Nucleus accumbens (tissue), 56 donors: ENCODE data around the gene SLC38A6.

Experiments
- DNase-seq, 56 donors: peaks; one replicate each; lab custom pipeline; 2025; lab: John Stamatoyannopoulos, UW

The SLC38A6 gene

DNA sequence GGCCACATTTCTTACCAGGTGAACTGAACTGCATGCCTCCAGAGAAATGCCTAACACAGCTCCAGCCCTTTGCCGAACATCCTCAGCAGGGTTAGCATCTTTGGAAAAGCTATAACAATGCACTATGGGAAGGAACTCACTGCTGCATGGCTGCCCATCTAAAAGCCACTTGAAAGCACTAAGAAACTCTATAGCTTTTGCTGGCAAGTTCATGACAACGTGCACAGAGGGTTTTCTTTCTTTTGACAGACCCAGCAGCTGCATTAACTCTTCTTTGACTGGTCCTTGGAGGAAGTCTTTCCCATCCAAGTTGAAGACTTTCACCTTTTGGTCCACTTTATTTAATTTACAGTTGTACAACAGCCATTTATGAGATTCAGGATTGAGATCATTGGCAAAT lies 5.5 kb upstream of the SLC38A6 start:
- DNase-seq: no peak

DNA sequence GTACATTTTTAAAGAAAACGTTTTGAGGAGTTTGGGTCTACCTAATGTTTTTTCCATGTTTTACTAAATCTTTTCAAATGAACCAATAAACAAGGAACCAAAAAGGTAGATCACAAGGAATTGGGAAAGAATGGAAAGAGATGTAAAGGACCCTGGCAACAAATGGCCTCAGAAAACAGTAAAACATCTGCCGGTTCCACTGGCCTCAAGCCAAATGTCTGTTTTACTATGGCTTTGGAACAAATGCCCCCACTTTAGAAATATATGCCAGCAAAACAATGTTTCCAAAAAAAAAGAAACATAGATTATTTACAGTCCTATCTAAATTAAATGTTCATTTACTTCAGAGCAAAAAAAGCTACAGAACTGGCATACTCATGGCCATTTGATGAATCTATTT lies 3.2 kb upstream of the SLC38A6 start:
- DNase-seq: no peak

DNA sequence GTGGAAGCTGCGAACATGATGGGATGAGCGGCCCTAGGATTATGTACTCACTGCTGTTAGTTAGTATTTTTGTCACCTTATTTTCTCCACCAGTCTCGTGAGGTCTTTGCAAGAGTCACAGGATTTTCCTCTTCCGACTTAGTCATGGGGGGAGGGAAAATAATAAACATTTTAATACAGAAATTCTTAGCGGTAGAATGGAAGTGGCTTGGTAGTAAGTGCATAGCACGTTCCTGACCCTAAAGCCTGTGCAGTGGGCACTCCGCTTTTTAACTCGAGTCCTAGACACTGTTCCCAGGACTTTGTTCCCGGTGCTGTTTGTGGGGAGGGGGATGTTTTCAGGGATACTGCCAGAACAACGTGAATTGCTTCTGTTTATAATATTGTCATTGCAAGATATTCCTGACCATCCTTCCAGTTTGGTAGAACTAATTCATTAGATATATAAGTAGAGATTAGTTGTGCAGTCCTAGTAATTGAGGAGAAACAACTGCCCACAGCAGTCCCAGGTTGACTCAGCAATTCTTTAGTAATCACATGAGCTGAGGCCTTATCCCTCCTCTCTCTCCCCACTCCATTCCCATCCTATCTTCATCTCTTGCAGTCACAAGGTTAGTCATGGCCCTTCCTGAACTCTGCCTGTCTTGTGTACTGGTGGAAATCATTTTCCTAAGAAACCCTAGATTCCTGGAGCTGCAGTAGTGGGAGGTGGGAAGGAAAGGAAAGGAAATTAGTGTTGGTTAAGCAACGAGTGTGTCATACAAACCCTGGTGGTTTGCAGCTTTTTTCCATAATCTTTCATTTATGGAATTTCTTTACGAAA lies 799 bp downstream of the SLC38A6 start:
- DNase-seq: peak in 3 of 56 donors; percentile 2 to 34 (median 27)

DNA sequence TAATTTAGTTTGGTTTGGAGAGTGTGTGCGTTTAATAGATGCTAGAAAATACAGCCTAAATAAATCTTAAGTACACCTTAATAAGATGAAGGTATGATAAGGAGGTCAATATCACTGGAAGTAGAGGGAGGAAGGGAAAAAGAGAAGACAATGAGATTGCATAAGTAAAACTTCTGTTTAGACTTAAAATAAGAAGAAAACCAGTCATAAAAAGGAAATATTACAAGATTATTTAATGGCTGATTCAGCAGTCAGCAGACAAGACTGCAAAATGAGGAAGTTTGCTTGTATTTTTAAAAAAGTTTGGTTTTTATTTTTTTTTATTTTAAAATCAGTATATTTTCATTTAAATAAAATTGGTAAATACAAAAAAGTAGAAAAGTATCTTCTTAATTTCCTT lies 3.2 kb downstream of the SLC38A6 start:
- no peak for DNase-seq

DNA sequence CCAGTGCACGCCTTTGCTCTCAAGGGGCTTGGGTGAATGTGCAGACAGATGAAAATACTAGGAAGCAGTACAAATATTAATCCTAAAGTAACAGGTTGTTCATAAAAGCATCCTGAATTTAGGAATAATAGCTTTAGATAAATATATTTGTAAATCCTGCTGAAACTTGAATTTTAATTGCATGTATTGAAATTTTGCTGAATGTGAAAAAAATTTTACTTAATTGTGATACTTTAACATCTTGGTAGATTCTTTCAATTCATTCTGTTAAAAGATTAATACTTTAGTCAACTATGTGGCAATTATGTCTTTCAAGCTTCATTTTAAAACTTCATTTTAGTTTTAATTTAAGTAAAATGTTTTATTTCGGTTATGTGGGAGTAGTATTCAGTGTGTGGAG lies 5.5 kb downstream of the SLC38A6 start:
- DNase-seq: no peak

DNA sequence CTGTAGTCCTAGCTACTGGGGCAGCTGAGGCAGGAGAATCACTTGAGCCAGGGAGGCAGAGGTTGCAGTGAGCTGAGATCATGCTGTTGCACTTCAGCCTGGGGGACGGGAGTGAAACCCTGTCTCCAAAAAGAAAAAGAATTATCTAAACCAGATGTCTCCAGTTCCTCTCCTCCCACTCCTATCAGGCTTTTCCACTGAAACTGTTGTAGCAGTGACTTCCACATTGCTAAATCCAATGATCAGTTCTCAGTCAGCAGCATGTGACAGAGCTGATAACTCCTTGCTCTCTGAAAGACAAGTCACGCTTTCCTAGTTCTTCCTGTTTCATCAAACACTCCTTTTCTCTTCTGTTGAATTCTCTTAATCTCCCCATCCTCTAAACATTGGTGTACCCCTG lies 8.6 kb downstream of the SLC38A6 start:
- no peak for DNase-seq

DNA sequence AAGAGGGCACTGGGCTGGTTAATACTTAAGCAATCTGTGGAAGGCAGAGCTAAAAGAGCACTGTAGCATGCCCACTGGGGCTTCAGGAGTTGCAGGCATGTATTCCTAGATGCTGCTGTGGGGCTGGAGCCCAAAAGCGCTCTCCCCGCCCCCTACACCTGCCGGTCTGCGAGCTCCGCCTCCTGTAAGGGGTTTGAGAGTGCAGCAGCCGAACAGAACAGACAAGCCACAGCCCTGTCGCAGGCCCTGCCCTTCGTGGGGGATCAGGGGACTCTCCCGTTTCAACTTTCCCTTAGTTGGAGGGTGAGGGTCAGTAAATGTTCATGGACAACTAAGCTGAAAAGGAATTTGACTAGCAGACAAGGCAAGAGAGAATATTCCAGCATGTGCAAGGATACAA lies 17.6 kb downstream of the SLC38A6 start:
- no peak for DNase-seq

DNA sequence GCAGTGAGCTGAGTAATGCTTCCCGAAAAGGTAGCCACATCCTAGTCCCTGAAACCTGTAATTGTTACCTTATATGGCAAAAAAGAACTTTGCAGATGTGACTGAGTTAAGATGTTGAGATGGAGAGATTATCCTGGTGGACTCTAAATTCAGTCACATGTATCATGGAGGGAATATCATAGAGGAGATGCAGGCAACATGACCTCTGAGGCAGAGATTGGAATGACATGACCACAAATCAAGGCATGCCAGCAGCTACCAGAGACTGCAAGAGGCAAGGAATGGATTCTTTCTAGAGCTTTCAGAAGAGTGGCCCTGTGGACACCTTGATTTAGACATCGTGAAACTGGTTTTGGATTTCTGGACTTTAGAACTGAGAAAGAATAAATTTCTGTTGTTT lies 18.5 kb downstream of the SLC38A6 start:
- no peak for DNase-seq

DNA sequence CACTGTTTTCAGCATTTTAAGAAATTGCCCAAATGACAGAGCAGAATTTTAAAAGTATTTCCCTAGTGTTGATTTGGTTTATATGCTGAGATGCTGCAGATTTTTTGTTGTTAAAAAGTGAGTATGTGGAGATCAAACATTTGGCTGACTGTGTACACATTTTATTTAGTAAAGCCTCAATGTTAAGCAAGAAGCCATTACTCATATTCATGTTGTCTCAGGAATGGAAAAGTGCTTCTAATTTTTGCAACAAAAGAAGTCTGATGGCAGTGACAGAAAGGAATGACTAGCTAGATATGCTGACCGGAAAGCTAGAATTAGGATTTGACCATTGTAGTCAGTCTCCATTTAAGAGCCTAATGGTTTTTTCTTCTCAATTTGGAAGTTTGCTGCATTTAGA lies 22.5 kb downstream of the SLC38A6 start:
- no peak for DNase-seq

DNA sequence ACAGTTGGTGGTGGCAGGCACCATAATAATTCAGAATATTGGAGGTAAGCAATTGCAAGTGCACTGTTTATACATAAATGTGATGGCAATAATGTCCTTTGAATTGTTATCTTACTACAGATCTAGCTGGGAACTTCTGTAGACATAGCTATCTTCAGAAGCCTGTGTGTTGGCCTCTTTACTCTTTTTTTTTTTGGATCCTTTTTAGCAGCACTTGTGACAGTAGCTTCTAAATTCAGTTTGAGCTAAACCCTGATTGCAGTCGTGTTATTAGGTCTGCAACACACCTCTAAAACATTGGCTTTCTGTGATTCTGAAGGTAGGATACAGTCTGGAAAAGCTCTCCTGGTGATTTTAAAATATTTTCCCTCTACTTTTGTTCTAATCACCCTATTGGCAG lies 38.5 kb downstream of the SLC38A6 start:
- DNase-seq: no peak

DNA sequence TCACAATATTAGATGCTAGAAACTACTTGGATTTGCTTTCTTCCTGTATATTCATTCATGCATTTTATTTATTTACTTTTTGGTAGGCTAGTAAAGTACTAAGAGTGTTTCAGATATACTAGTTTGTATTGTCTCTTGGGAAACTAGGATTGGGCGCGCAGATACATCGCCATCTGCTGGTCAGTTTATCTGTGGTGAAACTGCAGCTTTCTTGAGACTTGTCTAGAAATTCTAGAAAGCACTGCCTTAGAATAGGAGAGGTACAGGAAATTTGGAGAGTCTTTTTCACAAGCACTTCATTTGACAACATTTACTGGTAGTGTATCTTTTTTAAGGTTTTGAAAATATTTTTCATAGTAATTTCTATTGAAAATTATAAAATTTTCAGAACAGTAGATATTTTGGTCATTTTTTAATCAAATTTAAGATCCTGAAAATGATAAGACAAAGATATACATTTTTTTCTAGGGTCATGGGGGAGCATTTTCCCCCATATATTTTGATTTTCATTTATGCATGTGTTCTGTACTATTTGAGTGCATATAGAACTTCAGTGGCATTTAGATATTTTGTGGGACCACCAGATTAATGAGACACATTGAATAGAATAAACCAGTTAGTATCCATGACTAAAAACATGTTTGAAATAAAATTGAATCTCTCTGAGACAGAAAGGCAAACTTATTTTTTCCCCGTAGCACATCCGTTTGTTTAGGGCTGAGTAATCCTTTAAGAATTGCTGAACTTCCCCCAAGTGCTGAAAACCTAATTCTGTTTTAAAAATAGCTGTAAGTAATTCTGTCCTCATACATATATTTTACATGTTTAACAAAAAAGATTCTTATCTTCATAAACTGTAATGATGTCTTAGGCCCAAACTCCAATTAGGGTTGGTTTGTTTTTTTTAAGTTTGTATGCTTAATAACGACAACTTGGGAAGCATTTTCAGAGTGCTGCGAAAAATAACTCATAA lies 44.5 kb downstream of the SLC38A6 start:
- peak in 34 of 56 donors; percentile 0 to 63 (median 14) for DNase-seq

DNA sequence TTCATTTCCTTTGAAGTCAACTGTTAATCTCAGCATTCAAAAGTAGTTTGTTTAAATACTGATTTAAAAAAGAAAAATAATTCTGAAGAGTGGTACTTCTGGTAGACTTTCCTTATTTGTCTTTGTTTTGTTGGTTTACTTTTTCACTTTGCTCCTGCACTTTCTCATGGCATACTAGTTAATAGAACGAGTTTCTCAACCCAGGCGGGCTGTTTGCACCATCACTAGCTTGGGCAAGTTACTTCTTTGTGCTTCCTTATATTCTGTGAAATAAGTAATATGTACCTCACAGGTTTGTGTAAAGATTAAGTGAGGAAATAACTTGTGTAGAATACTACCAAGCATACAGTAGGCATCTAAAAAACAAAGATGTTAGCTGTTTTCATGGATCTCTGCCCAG lies 45.5 kb downstream of the SLC38A6 start:
- DNase-seq: no peak

DNA sequence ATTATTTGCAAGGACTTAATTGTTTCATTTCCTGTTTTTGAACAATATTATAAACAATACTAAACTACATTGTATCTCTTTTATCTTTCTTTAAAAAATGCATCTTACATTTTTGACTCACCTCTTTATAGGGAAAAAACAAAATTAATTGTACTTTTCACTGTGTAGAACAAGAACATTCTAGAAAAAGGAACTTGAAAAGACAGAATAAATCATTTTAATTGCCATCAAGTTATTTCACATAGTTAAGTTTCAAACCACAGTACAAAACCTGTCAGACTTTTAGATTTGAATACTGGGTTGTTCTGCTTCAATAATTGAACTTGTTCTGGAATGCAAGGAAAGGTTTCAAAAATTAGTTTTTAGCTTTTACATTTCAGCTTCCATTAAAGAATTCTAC lies 50.0 kb downstream of the SLC38A6 start:
- DNase-seq: no peak

DNA sequence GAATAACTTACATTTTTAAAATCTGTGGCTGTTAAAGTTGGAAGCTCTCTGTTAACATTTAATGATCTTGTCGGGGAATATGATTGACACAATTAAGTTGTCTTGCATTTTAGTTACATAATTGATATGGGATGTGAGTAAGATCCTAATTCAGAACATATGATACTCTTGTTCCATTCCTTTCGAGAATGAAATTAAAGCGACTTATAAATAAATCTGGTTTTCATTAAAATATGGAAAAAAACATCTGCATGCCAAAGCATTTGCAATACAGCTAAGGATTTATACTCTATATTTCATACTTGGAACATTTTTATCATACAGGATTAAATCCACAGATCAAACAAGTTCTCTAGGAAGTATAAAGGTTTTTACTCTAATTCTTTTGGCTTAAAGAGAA lies 52.0 kb downstream of the SLC38A6 start:
- no peak for DNase-seq

DNA sequence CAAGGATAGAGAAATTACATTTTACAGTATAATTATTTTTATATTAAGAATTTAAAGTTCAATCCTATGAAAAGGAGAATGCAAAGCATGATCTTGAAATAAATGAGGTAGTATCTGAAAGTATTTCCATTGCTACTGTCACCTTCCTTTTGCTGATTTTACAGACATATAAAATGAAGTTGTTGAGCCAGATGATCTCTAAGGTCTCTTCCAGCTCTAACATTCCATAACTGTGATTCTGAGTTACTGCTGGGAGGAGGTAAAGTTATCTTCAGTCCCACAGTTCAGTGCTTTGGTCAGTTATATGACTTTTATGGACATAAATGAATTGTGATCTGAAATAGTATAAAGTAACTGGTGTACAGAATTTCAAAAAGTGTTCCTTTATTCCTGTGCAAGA lies 52.8 kb downstream of the SLC38A6 start:
- no peak for DNase-seq

DNA sequence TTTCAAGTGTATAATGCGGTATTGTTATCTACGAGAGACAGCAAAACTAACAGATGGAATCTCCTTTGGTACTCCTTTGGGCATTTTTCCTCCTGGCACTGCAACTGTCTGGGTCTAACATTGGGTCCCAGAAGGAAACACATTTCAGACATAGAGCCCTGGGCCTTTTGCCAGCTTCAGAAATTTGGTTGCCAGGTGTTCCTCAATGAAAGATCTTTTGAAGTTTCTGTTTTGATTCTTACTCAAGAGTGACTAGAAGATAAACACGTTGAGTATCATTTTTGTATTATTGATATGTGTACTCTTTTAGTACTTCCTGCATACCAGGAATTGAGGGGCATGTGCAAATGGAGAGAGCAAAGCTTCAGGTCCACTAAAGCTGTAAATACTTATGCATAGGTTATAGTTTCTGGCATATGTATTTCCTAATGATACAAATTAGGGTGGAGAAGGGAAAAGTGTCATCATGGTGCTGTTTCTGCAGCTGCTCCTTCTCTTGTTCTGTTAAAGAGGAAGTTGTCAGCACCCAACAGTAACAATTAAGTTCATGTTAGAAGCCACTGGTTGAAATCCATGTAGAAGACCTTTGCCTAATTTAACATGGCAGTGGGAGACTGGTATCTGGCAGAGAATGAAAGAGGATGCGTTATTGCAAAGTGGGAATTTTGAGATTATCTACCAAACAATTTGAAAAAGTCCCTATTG lies 53.5 kb downstream of the SLC38A6 start:
- DNase-seq: no peak

DNA sequence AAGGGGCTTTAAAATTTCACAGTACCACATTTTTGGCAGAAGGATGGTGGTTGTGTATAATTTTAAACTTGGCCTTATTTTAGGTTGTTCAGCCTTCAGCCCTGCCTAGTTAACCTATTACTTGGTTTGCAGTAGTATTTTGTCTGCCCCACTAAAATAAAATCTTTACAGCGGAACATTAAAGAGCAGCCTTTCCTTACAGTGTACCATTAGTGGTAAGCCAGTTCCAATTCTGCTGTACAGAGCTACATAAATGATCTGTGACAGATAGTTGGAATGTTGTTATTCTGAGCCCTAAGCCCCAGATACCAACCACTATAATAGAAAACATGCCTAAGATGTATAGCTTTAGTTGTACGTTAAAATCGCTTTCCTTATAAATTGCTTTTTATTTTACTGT lies 56.2 kb downstream of the SLC38A6 start:
- DNase-seq: no peak

DNA sequence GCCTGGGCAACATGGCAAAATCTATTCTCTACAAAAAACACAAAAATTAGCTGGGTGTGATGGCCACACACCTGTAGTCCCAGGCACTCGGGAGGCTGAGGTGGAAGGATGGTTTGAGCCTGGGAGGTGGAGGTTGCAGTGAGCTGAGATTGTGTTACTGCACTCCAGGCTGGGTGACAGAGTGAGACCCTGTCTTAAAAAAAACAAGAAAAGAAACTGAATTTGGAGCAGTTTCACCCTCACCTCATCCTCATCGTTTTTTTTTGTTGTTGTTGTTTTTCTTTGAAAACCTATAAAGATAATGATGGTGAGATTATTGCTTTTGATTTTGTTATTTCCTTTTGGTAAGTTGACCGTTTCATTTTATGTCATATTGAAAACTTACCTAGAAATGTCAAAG lies 60.7 kb downstream of the SLC38A6 start:
- no peak for DNase-seq

DNA sequence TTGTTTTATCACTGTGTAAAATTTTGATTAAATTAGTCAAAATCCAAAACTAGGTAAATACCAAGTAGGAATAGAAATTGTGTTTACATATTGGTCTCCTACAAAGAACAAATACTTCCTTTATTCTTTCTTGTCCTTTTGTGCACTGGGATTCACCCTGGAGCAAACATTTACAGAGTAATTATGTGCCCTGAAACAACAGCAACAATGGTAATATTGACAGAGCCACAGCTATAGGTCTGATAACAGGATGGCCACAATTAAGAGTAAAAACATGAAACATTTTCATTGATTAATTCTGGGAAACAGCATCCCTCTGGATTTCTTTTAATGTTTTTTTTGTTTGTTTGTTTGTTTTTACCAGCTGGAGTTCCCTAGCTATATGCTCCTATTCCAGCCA lies 61.2 kb downstream of the SLC38A6 start:
- DNase-seq: no peak

DNA sequence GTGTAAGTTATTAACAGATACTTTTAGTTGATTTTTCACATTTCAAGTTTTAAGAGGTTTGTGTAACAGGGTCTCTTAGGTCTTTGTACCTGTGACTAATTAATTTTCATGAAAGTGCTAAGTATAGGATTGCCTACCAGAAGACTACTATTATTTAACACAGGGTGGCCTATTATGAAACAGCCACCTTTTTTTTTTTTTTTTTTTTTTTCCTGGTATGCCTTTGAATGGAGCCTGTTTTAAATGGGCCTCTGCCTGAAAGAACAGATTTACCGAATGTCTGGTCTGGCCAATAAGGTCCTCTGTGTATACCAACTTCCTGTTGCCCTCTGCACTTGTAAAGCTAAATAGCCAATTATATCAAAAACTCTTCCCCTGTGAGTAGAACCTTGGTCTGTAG lies 62.5 kb downstream of the SLC38A6 start:
- no peak for DNase-seq

DNA sequence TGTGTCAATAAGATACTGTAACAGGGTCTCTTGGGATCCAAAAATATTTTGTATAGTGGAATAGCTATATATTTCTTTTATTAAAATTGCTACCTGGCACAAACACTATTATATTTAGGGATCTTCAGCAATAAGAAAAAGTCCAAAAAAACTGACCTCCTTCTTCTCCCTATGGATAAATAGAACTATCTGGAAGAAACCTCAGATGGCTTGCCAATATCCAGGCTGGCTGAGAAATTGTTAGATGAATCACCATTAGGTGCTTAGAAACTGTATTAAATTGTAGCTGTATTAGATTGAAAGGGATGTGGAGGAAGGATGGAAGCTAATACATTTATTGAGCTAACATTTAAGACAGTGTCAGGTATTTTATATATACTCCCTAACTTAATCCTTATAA lies 66.0 kb downstream of the SLC38A6 start:
- DNase-seq: no peak
